HG02642 (cell line): Measurements from ENCODE around the gene NR2F6.
"Not testable (repeated sequence)": the region's sequence is repeated elsewhere in the genome, so short reads cannot be mapped to it uniquely, and the experiment has no call there.

Experiments used
- ATAC-seq: cut with Tn5 transposase; IDR thresholded peaks from one replicate; pipeline ENCODE4 v1.9.1; 2021; ENCODE audit warnings: mild to moderate bottlenecking; ENCODE audit not compliant: unreplicated experiment, poor library complexity

Gene NR2F6

GRCh38 chr19:17215127-17215971 is 30.4 kb downstream of the NR2F6 start, which contains the start of gene USE1:
TSS of gene USE1 (plus strand) at chr19:17215357. CDS start at chr19:17215406, 49 bp downstream.
- ATAC-seq, result peak; percentile 81

GRCh38 chr19:17214508-17215126 is 31.1 kb downstream of the NR2F6 start:
- no peak for ATAC-seq

- ATAC-seq, result no peak
Measured at GRCh38 chr19:17213334-17213733, 32.4 kb downstream of the NR2F6 start.

GRCh38 chr19:17211547-17212446 is 33.9 kb downstream of the NR2F6 start:
- ATAC-seq, result no peak

DNA sequence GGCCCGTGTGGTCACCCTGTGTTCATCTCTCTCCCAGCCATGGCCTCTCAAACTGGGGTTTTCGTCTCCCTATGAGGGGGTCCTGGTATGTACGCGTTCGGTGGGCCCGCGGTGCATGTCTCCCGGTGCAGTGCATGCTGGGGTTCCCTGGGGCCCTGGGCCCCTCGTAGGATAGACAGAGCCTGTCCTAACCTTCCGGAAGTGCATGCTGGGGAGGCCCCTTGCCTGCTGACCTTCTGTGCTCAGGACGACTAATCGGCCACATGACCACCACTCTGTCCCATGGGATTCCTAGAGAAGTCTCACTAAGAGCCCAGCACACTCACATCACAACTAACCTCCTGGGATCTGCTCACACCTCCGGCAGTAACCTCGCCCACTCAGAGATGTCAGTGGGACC is 35.4 kb downstream of the NR2F6 start:
- ATAC-seq, result no peak

- no peak for ATAC-seq
Measured at GRCh38 chr19:17209126-17210036, 36.3 kb downstream of the NR2F6 start.

DNA sequence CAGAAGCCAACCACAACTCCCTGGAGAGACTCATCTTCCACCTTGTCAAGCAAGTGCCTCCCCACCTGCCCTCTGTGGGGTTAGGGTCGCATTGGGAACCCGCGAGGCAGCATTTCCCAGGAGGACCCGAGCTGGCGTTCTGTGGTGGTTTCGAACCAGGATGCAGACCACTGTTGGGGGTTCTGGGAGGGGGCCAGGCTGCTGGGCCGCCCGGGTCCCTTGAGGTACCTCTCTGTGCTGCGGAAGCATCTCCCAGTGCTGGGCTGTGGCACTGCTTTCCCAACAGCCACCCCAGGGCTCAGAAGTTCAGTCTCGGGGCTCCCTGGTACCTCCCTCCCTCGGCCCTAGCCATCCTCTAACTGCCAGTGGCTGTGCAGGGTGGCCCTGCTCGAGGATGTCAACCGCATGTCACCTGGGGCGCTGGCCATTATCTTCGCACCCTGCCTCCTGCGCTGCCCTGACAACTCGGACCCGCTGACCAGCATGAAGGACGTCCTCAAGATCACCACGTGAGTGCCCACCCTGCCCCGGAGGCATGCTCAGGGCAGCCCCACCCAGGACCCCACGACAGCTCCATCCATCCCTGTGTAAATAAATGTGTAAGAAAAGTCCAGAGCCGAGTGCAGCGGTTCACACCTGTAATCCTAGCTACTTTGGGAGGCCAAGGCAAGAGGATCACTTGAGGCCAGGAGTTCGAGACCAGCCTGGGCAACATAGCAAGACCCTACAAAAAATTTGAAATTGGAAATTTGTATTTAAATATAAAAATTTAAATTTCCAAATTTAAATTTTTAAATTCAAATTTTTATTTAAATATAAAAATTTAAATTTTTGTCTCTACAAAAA is 38.8 kb downstream of the NR2F6 start:
- no peak for ATAC-seq

GRCh38 chr19:17205237-17206140 is 40.2 kb downstream of the NR2F6 start:
- ATAC-seq, result no peak

- no peak for ATAC-seq
Measured at GRCh38 chr19:17202713-17203112, 43.0 kb downstream of the NR2F6 start.

DNA sequence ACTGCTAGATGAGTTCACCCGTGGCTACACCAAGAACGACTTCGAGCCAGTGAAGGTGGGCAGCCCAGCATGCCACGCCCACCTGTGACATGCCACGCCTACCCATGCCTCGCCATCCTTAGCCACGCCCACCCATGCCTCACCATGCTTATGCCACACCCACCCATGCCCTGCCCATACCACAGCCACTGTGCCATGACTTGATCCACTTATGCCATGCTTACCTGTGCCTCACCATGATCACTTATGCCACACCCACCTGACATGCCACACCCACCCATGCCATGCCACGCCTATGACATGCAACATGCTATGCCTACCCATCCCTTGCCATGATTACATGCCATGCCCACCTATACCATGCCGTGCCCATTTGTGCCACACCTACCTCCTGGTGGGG is 43.5 kb downstream of the NR2F6 start:
- ATAC-seq, result no peak

DNA sequence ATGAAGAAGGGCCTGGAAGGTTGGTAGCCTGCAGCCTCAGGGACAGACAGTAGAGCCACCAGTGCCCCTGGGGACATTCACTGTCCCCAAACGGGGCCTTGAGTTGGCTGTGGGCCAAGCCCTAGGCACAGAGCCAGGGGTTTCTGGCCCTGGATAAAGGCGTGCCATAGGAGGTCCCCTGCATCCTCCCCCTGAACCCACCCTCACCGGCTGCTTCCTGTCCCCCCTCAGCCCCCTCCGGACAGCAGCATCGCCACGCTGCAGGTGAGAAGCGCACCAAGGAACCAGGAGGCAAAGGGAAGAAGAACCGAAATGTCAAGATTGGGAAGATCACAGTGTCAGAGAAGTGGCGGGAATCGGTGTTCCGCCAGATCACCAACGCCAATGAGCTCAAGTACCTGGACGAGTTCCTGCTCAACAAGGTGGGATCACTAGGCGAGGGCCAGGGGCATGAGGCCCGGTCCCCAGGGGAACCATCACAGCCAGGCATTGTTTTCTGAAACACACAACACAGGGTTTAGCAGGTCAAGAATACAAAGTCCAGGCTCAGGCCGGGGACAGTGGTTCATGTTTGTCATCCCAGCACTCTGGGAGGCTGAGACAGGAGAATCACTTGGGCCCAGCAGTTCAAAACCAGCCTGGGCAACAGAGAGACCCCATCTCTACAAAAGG is 45.2 kb downstream of the NR2F6 start:
- ATAC-seq, result no peak

DNA sequence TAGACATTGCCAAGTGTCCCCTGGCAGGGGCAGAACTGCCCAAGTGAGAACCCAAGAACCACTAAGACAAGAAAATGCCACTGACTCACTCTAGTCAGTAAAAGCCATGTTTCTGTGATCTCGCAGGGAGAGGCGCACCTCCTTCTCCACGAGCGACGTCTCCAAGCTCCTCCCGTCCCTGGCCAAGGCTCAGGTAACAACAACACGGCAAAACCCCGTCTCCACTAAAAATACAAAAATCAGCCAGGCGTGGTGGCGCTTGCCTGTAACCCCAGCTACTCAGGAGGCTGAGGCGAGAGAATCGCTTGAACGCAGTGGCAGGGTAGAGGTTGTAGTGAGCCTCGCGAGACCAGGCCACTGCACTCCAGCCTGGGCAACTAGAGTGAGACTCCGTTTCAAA is 48.1 kb downstream of the NR2F6 start:
- no peak for ATAC-seq

GRCh38 chr19:17196610-17197009 is 49.1 kb downstream of the NR2F6 start:
- no peak for ATAC-seq

GRCh38 chr19:17195106-17195505 is 50.6 kb downstream of the NR2F6 start:
- no peak for ATAC-seq

DNA sequence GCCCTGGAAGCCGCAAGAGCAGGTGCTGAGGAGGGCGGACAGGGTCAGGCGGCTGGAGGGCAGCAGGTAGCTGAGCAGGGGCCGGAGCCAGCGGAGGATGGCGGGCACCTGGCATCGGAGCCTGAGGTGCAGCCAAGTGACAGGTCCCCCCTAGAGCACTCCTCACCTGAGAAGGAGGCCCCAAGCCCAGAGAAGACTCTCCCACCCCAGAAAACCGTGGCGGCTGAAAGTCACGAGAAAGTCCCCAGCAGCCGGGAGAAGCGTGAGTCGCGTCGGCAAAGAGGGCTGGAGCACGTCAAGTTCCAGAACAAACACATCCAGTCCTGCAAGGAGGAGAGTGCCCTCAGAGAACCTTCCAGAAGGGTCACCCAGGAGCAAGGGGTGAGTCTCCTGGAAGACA is 51.1 kb downstream of the NR2F6 start:
- ATAC-seq, result no peak

DNA sequence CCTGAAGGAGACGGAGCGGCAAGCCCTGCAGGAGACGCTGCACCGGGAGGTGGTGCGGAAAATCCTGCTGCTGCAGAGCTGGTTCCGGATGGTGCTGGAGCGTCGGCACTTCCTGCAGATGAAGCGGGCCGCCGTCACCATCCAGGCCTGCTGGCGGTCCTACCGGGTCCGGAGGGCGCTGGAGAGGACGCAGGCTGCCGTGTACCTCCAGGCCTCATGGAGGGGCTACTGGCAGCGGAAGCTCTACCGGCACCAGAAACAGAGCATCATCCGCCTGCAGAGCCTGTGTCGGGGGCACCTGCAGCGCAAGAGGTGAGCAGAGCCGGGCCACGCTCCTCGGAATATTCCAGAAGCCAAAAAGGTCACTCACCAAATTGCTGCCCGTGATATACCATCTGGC is 53.0 kb downstream of the NR2F6 start:
- ATAC-seq, result no peak

GRCh38 chr19:17191736-17192135 is 54.0 kb downstream of the NR2F6 start:
- not testable (repeated sequence) for ATAC-seq
